GM19035 (cell line): ENCODE results near the gene SLC52A1.
"Not testable (repeated sequence)": the region's sequence is repeated elsewhere in the genome, so short reads cannot be mapped to it uniquely, and the experiment has no call there.

ENCODE experiments used
- ATAC-seq: cut with Tn5 transposase; IDR thresholded peaks from one replicate; pipeline ENCODE4 v1.9.1; 2021; ENCODE audit not compliant: unreplicated experiment

SLC52A1 gene

GRCh38 chr17:5031365-5032082, 3.7 kb downstream of the SLC52A1 start:
- ATAC-seq = peak; percentile 75

- not testable (repeated sequence) for ATAC-seq
Observed at GRCh38 chr17:5030168-5030567, 5.1 kb downstream of the SLC52A1 start.

DNA sequence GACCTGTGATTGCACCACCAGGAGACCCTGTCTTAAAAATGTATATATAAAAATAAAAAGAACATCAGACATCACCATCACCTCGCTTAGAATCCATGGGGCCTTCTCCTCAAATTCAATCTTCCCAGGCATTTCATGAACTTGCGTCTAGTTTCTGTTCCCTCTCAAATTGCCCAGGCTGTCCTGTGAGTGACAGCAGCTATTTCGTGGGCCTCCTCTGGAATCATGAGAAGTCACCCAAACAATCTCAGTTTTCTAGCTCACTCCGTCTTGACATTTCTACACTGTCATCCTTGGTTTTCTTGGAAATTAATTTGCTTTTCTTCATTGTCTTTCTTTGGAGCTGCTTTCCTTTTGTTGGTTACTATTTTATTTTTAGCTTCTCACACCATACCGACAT, 7.3 kb downstream of the SLC52A1 start:
- no peak for ATAC-seq

DNA sequence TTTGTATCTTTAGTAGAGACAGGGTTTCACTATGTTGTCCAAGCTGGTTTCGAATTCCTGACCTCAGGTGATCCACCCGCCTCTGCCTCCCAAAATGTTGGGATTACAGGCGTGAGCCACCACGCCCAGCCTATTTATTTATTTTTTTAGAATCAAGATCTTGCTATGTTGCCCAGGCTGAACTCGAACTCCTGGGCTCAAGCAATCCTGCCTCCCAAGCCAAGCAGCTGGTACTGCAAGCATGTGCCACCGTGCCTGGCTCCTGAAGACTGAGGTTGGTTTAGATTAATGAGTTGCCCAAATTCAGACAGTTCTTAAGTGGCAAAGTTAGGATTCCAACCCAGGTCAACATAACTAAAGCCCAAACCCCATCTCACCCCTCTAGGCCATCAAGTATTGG, 7.9 kb downstream of the SLC52A1 start:
- no peak for ATAC-seq

DNA sequence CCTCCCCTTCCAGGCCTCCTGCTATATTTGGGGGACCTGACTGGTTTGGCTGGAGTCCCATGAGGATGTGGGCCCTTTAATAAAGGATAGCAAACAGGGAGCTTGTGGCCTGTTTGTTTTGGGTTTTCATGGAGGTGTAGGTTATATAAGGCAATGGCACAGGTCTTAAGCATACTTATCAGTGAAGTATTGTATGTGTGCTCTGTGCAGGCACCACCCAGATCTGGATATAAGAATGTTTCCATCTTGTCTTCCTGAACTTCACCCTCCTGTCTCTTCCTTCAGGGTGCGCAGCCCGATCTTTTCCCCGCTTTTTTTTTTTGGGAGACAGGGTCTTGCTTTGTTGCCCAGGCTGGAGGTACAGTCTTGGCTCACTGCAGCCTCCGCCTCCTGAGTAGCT, 10.6 kb downstream of the SLC52A1 start:
- no peak for ATAC-seq

DNA sequence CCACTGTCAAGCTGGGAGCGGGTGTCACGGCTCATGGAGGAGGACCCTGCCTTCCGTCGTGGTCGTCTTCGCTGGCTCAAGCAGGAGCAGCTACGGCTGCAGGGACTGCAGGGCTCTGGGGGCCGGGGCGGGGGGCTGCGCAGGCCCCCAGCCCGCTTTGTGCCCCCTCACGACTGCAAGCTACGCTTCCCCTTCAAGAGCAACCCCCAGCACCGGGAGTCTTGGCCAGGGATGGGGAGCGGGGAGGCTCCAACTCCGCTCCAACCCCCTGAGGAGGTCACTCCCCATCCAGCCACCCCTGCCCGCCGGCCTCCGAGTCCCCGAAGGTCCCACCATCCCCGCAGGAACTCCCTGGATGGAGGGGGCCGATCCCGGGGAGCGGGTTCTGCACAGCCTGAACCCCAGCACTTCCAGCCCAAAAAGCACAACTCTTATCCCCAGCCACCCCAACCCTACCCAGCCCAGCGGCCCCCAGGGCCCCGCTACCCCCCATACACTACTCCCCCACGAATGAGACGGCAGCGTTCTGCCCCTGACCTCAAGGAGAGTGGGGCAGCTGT, 11.6 kb downstream of the SLC52A1 start:
- no peak for ATAC-seq

- ATAC-seq = no peak
Observed at GRCh38 chr17:5022171-5022711, 13.0 kb downstream of the SLC52A1 start.

GRCh38 chr17:5020502-5021023, 14.7 kb downstream of the SLC52A1 start:
- no peak for ATAC-seq

DNA sequence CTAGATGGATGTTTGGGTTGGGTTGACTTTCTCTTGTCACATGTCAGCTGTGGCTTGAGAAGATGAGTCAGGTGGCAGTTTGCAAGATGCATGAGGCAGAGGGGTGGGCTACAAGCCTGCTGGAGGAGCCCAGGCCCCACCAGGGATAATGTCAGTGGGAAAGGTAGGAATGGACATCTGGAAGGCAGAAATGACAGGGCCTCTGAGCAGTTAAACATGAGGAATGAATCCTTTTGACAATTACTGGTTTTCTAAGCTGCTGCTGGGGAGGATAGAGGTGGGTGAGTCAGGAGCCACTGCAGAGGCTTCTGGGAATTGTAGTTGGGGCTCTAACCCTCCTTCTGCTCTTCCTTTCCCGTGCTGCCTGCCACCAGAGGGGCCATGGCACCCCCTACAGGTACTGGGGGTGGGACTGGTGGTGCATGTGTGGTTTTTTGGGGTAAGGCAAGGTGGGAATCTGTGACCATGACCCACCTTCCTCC, 15.7 kb downstream of the SLC52A1 start:
- ATAC-seq = no peak

DNA sequence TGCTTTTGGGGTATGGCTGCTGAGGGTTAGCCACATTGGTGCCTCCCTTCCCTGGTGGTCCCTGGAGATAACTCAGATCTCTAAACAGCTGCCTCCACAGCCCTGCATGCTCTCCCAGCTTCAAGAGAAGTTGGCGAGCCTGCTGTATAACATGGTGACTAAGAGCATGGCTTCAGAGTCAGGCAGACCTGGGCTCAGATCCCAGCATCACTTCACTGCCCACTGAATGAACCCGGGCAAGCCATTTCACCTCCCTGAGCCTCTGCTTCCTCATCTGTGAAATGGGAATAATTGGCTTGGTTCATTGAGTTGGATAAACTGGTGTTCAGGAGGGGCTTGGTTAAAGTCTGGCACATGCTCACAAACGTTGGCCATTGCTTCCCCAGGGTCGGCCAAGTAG, 20.9 kb downstream of the SLC52A1 start:
- no peak for ATAC-seq

DNA sequence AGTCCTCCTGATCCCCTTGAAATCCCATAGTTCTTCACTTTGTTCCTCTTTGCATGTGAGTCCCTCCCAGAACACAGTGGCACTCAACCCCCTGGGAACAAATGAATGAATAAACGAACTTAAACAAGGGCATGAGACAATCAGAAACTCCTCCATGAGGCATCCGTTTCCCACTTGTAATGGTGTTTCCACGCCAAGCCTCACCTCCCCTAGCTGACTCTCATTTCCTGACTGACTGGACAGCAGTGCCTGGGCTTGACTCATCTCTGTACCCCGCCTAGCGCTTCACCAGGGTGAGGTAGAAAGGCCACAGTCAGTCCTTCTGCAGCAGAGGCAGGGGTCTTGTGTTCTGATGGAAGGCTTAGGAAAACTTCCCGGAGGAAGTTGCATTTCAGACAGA, 23.3 kb downstream of the SLC52A1 start:
- ATAC-seq = no peak

DNA sequence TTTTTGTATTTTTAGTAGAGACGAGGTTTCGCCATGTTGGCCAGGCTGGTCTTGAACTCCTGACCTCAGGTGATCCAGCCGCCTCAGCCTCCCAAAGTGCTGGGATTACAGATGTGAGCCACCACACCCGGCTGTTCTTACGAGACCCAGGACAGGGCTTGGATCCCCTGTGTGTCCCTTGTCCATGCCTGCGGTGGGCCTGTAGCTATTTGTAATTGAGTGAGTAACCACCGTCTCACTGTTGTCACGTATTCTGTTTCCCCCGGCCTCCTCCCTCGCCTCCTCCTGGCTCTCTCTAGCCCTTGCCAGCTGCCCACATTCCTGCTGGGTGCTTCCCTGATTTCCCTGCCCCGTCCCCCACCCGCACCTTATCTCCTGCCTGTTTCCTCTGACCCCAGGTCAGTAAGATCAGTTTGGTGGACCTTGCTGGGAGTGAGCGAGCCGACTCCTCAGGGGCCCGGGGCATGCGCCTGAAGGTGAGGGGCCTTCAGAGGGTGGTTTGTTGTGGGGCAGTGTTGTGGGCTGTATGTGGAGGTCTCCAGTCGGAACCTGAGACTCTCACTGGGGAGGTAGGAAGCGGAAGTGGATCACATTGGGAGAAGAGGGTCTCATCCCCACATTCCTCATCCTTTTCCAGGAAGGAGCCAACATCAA, 31.9 kb downstream of the SLC52A1 start:
- ATAC-seq = no peak

DNA sequence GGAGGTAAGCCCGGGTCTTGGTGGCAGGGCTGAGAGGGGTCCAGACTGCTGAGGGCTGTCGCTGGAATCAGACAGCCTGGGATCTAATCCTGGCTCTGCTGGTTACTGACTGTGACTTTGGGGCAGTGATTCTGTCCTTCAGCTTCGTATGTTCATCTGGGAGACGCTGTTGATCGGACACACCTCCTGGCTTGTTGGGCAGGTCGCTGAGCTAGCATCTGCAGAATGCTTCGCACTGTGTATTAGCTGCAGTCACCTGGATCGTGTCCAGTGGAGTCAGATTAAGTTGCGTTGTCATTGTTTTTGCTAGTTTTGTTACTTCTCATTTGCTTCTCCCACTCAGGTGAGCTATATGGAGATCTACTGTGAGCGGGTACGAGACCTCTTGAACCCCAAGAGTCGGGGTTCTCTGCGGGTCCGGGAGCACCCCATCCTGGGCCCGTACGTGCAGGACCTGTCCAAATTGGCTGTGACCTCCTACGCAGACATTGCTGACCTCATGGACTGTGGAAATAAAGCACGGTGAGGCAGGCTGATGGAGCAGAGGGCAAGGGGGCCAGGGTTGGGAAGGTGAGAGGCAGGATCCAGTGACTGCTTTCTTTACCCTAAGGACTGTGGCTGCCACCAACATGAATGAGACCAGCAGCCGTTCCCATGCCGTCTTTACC, 33.0 kb downstream of the SLC52A1 start:
- no peak for ATAC-seq

DNA sequence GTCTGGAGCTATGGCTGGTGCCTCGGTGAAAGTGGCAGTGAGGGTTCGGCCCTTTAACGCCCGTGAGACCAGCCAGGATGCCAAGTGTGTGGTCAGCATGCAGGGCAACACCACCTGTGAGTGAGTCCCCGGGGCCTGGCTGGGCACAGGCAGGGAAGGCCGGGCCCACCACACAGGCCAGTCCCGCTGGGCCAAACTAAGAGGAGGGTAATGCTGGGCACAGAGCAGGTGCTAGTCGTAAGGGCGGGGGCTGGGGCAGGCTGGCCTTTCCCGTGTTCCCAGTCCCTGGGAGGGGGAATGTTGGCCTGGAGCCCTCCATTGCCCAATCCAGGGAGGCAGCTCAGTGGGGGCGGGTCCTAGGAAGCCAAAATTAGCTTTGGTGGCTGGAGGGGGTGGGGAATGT, 35.0 kb downstream of the SLC52A1 start:
- no peak for ATAC-seq

GRCh38 chr17:4999430-5000093, 35.7 kb downstream of the SLC52A1 start:
- ATAC-seq = no peak

DNA sequence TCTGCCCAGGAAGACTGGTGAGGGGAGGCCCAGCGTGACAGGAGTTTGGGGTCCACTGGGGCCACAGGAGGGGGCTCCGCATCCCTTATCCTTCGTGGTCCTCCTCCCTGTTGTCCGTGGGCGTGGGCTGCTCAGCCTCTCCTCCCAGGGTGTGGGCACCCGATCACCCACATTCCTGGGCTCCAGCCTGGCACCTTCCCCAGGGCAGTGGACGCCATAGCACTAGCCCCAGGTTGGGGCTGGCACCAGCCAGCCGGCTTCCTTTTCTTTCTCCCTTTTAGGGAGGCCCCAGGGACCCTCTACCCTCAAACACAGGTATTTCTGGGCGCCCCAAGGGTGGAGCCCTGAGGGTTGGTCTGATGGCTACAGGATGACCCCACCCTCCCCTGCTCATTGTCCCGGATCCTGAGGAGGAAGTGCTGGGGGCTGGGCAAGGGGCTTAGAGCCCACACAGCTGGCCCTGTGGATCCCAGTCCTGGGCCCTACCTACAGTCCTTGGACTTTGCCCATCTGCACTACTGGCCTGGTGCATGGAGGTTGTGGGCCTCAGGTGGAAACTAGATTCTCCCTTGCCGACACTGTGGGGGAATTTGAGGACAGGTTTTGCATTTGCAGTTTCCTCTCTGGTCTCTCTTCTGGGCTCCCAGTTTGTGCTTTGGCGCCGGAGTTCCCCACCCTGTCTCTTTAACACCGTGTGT, 36.3 kb downstream of the SLC52A1 start:
- ATAC-seq = no peak

- peak; percentile 16 for ATAC-seq
Observed at GRCh38 chr17:4998027-4998731, 37.0 kb downstream of the SLC52A1 start.

- peak; percentile 77 for ATAC-seq
Observed at GRCh38 chr17:4997302-4998026, 37.8 kb downstream of the SLC52A1 start, which contains the start of the genes INCA1 and KIF1C. INCA1 (minus strand) TSS chr17:4997522; CDS start chr17:4994437, 3,085 bp downstream. KIF1C (plus strand) TSS chr17:4997950; CDS start chr17:5000247, 2,297 bp downstream.
